GM23338 (cell line): ENCODE measurements around the gene OR4E1.
"Not testable (repeated sequence)": the region's sequence is repeated elsewhere in the genome, so short reads cannot be mapped to it uniquely, and the experiment has no call there.

Source experiments
- CREB1 ChIP-seq: fragments of 250-450 bp; sonication (Bioruptor Pico); IDR thresholded peaks from 2 replicates; pipeline ENCODE4 v1.5.0; 2020; ENCODE audit warnings: low read depth, mild to moderate bottlenecking, moderate library complexity
- EZH2 ChIP-seq: fragments of 200-600 bp; sonication (generic); IDR thresholded peaks from one replicate; pipeline ENCODE4 v1.8.0; 2017; ENCODE audit warnings: antibody characterized with exemption, mild to moderate bottlenecking, low read depth; ENCODE audit not compliant: unreplicated experiment
- EZH2phosphoT487 ChIP-seq: fragments of 200-600 bp; sonication (generic); IDR thresholded peaks from one replicate; pipeline ENCODE4 v1.8.1; 2018; ENCODE audit warnings: antibody characterized with exemption; ENCODE audit not compliant: unreplicated experiment
- JUNB ChIP-seq: IDR thresholded peaks from one replicate; pipeline ENCODE4 v1.6.1; 2016; ENCODE audit warnings: antibody characterized with exemption; ENCODE audit not compliant: unreplicated experiment
- POLR2AphosphoS5 ChIP-seq: IDR thresholded peaks from 2 replicates; pipeline ENCODE4 v1.6.1; 2016; ENCODE audit warnings: antibody characterized with exemption, low read depth
- ZNF114 ChIP-seq: fragments of 250-450 bp; sonication (Bioruptor Pico); IDR thresholded peaks from 2 replicates; pipeline ENCODE4 v1.5.0; 2020; ENCODE audit warnings: mild to moderate bottlenecking, moderate library complexity
- ZNF331 ChIP-seq: fragments of 250-450 bp; sonication (Bioruptor Pico); IDR thresholded peaks from 2 replicates; pipeline ENCODE4 v1.5.0; 2020; ENCODE audit warnings: low read depth, mild to moderate bottlenecking, moderate library complexity
- TF ChIP-seq, protein P1 (sequence below), 2 experiments: fragments of 200-600 bp in 1 of 2; sonication (generic) in 1 of 2; conservative IDR thresholded peaks; 2 replicates each; pipeline versions ENCODE4 v1.5.1 to v1.6.1; 2016 to 2017; ENCODE audit warnings: antibody characterized with exemption in 2 of 2, low read depth in 2 of 2, mild to moderate bottlenecking in 2 of 2, moderate library complexity in 1 of 2
- TF ChIP-seq, protein P2 (sequence below): IDR thresholded peaks from one replicate; pipeline ENCODE4 v1.6.1; 2018; ENCODE audit warnings: antibody characterized with exemption; ENCODE audit not compliant: unreplicated experiment
- TF ChIP-seq, protein P3 (sequence below): fragments of 250-450 bp; sonication (Bioruptor Pico); IDR thresholded peaks from 2 replicates; pipeline ENCODE4 v1.5.0; 2020; ENCODE audit warnings: mild to moderate bottlenecking, moderate library complexity

DNA sequence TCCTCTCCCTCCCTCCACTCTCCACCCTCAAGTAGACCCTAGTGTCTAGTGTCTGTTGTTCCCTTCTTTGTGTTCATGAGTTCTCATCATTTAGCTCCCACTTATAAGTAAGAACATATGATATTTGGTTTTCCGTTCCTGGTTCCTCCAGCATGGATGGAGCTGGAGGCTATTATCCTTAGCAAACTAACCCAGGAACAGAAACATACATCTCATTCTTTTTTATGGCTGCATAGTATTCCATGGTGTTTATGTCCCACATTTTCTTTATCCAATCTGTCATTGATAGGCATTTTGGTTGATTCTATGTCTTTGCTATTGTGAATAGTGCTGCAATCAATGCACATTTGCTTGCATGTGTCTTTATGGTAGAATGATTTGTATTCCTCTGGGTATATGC, 43.1 kb downstream of the OR4E1 start:
- TF ChIP-seq, protein P1, sequence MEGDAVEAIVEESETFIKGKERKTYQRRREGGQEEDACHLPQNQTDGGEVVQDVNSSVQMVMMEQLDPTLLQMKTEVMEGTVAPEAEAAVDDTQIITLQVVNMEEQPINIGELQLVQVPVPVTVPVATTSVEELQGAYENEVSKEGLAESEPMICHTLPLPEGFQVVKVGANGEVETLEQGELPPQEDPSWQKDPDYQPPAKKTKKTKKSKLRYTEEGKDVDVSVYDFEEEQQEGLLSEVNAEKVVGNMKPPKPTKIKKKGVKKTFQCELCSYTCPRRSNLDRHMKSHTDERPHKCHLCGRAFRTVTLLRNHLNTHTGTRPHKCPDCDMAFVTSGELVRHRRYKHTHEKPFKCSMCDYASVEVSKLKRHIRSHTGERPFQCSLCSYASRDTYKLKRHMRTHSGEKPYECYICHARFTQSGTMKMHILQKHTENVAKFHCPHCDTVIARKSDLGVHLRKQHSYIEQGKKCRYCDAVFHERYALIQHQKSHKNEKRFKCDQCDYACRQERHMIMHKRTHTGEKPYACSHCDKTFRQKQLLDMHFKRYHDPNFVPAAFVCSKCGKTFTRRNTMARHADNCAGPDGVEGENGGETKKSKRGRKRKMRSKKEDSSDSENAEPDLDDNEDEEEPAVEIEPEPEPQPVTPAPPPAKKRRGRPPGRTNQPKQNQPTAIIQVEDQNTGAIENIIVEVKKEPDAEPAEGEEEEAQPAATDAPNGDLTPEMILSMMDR (conservative IDR thresholded peaks at IDR 0.05; ENCODE audit: low read depth in 2 of 2), result not testable (repeated sequence)
- TF ChIP-seq POLR2AphosphoS5; CREB1 (CRISPR knock-in tag); EZH2; JUNB; ZNF331; ZNF114 (CRISPR knock-in tag); EZH2phosphoT487: not testable (repeated sequence)
- TF ChIP-seq, protein P2, sequence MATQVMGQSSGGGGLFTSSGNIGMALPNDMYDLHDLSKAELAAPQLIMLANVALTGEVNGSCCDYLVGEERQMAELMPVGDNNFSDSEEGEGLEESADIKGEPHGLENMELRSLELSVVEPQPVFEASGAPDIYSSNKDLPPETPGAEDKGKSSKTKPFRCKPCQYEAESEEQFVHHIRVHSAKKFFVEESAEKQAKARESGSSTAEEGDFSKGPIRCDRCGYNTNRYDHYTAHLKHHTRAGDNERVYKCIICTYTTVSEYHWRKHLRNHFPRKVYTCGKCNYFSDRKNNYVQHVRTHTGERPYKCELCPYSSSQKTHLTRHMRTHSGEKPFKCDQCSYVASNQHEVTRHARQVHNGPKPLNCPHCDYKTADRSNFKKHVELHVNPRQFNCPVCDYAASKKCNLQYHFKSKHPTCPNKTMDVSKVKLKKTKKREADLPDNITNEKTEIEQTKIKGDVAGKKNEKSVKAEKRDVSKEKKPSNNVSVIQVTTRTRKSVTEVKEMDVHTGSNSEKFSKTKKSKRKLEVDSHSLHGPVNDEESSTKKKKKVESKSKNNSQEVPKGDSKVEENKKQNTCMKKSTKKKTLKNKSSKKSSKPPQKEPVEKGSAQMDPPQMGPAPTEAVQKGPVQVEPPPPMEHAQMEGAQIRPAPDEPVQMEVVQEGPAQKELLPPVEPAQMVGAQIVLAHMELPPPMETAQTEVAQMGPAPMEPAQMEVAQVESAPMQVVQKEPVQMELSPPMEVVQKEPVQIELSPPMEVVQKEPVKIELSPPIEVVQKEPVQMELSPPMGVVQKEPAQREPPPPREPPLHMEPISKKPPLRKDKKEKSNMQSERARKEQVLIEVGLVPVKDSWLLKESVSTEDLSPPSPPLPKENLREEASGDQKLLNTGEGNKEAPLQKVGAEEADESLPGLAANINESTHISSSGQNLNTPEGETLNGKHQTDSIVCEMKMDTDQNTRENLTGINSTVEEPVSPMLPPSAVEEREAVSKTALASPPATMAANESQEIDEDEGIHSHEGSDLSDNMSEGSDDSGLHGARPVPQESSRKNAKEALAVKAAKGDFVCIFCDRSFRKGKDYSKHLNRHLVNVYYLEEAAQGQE, result not testable (repeated sequence)
- TF ChIP-seq, protein P3, sequence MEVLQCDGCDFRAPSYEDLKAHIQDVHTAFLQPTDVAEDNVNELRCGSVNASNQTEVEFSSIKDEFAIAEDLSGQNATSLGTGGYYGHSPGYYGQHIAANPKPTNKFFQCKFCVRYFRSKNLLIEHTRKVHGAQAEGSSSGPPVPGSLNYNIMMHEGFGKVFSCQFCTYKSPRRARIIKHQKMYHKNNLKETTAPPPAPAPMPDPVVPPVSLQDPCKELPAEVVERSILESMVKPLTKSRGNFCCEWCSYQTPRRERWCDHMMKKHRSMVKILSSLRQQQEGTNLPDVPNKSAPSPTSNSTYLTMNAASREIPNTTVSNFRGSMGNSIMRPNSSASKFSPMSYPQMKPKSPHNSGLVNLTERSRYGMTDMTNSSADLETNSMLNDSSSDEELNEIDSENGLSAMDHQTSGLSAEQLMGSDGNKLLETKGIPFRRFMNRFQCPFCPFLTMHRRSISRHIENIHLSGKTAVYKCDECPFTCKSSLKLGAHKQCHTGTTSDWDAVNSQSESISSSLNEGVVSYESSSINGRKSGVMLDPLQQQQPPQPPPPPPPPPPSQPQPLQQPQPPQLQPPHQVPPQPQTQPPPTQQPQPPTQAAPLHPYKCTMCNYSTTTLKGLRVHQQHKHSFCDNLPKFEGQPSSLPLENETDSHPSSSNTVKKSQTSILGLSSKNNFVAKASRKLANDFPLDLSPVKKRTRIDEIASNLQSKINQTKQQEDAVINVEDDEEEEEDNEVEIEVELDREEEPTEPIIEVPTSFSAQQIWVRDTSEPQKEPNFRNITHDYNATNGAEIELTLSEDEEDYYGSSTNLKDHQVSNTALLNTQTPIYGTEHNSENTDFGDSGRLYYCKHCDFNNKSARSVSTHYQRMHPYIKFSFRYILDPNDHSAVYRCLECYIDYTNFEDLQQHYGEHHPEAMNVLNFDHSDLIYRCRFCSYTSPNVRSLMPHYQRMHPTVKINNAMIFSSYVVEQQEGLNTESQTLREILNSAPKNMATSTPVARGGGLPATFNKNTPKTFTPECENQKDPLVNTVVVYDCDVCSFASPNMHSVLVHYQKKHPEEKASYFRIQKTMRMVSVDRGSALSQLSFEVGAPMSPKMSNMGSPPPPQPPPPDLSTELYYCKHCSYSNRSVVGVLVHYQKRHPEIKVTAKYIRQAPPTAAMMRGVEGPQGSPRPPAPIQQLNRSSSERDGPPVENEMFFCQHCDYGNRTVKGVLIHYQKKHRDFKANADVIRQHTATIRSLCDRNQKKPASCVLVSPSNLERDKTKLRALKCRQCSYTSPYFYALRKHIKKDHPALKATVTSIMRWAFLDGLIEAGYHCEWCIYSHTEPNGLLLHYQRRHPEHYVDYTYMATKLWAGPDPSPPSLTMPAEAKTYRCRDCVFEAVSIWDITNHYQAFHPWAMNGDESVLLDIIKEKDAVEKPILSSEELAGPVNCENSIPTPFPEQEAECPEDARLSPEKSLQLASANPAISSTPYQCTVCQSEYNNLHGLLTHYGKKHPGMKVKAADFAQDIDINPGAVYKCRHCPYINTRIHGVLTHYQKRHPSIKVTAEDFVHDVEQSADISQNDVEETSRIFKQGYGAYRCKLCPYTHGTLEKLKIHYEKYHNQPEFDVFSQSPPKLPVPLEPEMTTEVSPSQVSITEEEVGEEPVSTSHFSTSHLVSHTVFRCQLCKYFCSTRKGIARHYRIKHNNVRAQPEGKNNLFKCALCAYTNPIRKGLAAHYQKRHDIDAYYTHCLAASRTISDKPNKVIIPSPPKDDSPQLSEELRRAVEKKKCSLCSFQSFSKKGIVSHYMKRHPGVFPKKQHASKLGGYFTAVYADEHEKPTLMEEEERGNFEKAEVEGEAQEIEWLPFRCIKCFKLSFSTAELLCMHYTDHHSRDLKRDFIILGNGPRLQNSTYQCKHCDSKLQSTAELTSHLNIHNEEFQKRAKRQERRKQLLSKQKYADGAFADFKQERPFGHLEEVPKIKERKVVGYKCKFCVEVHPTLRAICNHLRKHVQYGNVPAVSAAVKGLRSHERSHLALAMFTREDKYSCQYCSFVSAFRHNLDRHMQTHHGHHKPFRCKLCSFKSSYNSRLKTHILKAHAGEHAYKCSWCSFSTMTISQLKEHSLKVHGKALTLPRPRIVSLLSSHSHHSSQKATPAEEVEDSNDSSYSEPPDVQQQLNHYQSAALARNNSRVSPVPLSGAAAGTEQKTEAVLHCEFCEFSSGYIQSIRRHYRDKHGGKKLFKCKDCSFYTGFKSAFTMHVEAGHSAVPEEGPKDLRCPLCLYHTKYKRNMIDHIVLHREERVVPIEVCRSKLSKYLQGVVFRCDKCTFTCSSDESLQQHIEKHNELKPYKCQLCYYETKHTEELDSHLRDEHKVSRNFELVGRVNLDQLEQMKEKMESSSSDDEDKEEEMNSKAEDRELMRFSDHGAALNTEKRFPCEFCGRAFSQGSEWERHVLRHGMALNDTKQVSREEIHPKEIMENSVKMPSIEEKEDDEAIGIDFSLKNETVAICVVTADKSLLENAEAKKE (CRISPR knock-in tag), result not testable (repeated sequence)
